HepG2 (cell line): ENCODE data around the gene MADCAM1. TPM values are rescaled to one million over a fixed set of nuclear protein-coding genes. Genes with fewer than 3 reads are reported as not detected.
A peak's percentile ranks its signal among the peaks of the same experiment; 100 is the strongest.

Experiments
- ELK4 ChIP-seq: sonication (generic); formaldehyde crosslinking; IDR thresholded peaks from 2 replicates; pipeline ENCODE4 v1.9.0; 2021; ENCODE audit warnings: missing genetic modification reagents, borderline replicate concordance
- ESRRA ChIP-seq: sonication (generic); formaldehyde crosslinking; IDR thresholded peaks from 2 replicates; pipeline ENCODE4 v1.5.1; 2020; ENCODE audit warnings: mild to moderate bottlenecking, low read depth, missing genetic modification reagents
- HMG20A ChIP-seq: IDR thresholded peaks from 2 replicates; pipeline ENCODE4 v1.6.1; 2016; ENCODE audit warnings: borderline replicate concordance
- KAT2B ChIP-seq: fragments of 150-350 bp; IDR thresholded peaks from 2 replicates; pipeline ENCODE4 v1.6.1; 2014; ENCODE audit warnings: low read depth, low read length, borderline replicate concordance
- MTF1 ChIP-seq: sonication (generic); formaldehyde crosslinking; IDR thresholded peaks from 2 replicates; pipeline ENCODE4 v1.5.0; 2020; ENCODE audit warnings: missing genetic modification reagents
- NR2C2 ChIP-seq: sonication (generic); formaldehyde crosslinking; IDR thresholded peaks from 2 replicates; pipeline ENCODE4 v1.4.0; 2020; ENCODE audit warnings: missing genetic modification reagents, mild to moderate bottlenecking, moderate library complexity, borderline replicate concordance
- PHF20 ChIP-seq: sonication (generic); formaldehyde crosslinking; IDR thresholded peaks from 2 replicates; pipeline ENCODE4 v1.5.0; 2020; ENCODE audit warnings: mild to moderate bottlenecking, missing genetic modification reagents
- RARG ChIP-seq: sonication (generic); formaldehyde crosslinking; IDR thresholded peaks from 2 replicates; pipeline ENCODE4 v1.4.0; 2020; ENCODE audit warnings: low read depth, mild to moderate bottlenecking, missing genetic modification reagents
- SOX5 ChIP-seq: IDR thresholded peaks from 2 replicates; pipeline ENCODE4 v1.6.1; 2016; ENCODE audit warnings: borderline replicate concordance
- SPEN ChIP-seq: sonication (generic); formaldehyde crosslinking; IDR thresholded peaks from 2 replicates; pipeline ENCODE4 v1.5.1; 2020; ENCODE audit warnings: low read depth, mild to moderate bottlenecking, missing genetic modification reagents
- STAG1 ChIP-seq: sonication (generic); formaldehyde crosslinking; IDR thresholded peaks from 2 replicates; pipeline ENCODE4 v1.4.0; 2020; ENCODE audit warnings: missing genetic modification reagents
- TBX3 ChIP-seq: fragments of 450-650 bp; IDR thresholded peaks from 2 replicates; pipeline ENCODE4 v1.6.1; 2017; ENCODE audit warnings: antibody characterized with exemption, mild to moderate bottlenecking, inconsistent platforms, borderline replicate concordance
- TCF7 ChIP-seq: sonication (generic); IDR thresholded peaks from 2 replicates; pipeline ENCODE4 v1.6.1; 2016; ENCODE audit warnings: antibody characterized with exemption, low read depth
- TMF1 ChIP-seq: sonication (generic); formaldehyde crosslinking; IDR thresholded peaks from 2 replicates; pipeline ENCODE4 v1.8.1; 2022; ENCODE audit warnings: low read depth, missing genetic modification reagents
- ZBTB8A ChIP-seq: sonication (generic); formaldehyde crosslinking; IDR thresholded peaks from 2 replicates; pipeline ENCODE4 v1.4.0; 2020; ENCODE audit warnings: mild to moderate bottlenecking, low read depth, missing genetic modification reagents, borderline replicate concordance
- ZGPAT ChIP-seq: IDR thresholded peaks from 2 replicates; pipeline ENCODE4 v1.6.1; 2016; ENCODE audit warnings: mild to moderate bottlenecking
- ZNF432 ChIP-seq: sonication (generic); formaldehyde crosslinking; IDR thresholded peaks from 2 replicates; pipeline ENCODE4 v1.5.0; 2020; ENCODE audit warnings: missing genetic modification reagents, mild to moderate bottlenecking, borderline replicate concordance
- ZNF552 ChIP-seq: sonication (generic); formaldehyde crosslinking; IDR thresholded peaks from 2 replicates; pipeline ENCODE4 v1.9.0; 2022; ENCODE audit warnings: missing genetic modification reagents, mild to moderate bottlenecking, borderline replicate concordance
- ZNF644 ChIP-seq: IDR thresholded peaks from 2 replicates; pipeline ENCODE4 v1.6.1; 2016; ENCODE audit warnings: low read depth
- ZNF761 ChIP-seq: sonication (generic); formaldehyde crosslinking; conservative IDR thresholded peaks from 2 replicates; pipeline ENCODE4 v1.4.0; 2020; ENCODE audit warnings: mild to moderate bottlenecking, missing genetic modification reagents
- ZNF773 ChIP-seq: sonication (generic); formaldehyde crosslinking; IDR thresholded peaks from 2 replicates; pipeline ENCODE4 v1.4.0; 2020; ENCODE audit warnings: missing genetic modification reagents, borderline replicate concordance
- ZNF776 ChIP-seq: sonication (generic); formaldehyde crosslinking; IDR thresholded peaks from 2 replicates; pipeline ENCODE4 v1.4.0; 2020; ENCODE audit warnings: mild to moderate bottlenecking, missing genetic modification reagents
- ZZZ3 ChIP-seq: sonication (generic); formaldehyde crosslinking; IDR thresholded peaks from 2 replicates; pipeline ENCODE4 v1.4.0; 2020; ENCODE audit warnings: missing genetic modification reagents, mild to moderate bottlenecking, borderline replicate concordance
- polyA plus RNA-seq, 8 experiments: library from polyadenylated mRNA; depleted of rRNA in 3 of 8; stranded (reverse) in 7 of 8; unstranded in 1 of 8; fragments of >200 nt; fragmentation: Illumina TruSeq in 4 of 8; extraction: Trizol in 4 of 8; gene quantifications; 2 replicates each; pipeline versions ENCODE4 v1.2.1 to v1.2.3, GENCODE V29; 2011 to 2016; ENCODE audit warnings: low read depth in 4 of 8, missing spikeins in 1 of 8, mixed read lengths in 1 of 8; ENCODE audit not compliant: insufficient read depth in 1 of 8
- total RNA-seq, 5 experiments: library from RNA; depleted of rRNA; stranded (reverse); fragments of >200 nt; fragmentation: Illumina TruSeq; extraction: Trizol; gene quantifications; 2 replicates each; pipeline ENCODE4 v1.2.3, GENCODE V29; 2016; ENCODE audit warnings: low read depth in 1 of 5
- TF ChIP-seq, protein P1 (sequence below): sonication (generic); formaldehyde crosslinking; IDR thresholded peaks from 2 replicates; pipeline ENCODE4 v1.4.0; 2020; ENCODE audit warnings: missing genetic modification reagents

The MADCAM1 gene
- total and polyA plus RNA-seq, 2 of the 13 experiments (the other 11 are each of a cell fraction or from before 2014, with no cell fraction given): 0.29 to 0.33 TPM

GRCh38 chr19:485583-486236 is 10.6 kb upstream of the MADCAM1 start (continued):
- TF ChIP-seq KAT2B: no peak
- TF ChIP-seq, protein P1, sequence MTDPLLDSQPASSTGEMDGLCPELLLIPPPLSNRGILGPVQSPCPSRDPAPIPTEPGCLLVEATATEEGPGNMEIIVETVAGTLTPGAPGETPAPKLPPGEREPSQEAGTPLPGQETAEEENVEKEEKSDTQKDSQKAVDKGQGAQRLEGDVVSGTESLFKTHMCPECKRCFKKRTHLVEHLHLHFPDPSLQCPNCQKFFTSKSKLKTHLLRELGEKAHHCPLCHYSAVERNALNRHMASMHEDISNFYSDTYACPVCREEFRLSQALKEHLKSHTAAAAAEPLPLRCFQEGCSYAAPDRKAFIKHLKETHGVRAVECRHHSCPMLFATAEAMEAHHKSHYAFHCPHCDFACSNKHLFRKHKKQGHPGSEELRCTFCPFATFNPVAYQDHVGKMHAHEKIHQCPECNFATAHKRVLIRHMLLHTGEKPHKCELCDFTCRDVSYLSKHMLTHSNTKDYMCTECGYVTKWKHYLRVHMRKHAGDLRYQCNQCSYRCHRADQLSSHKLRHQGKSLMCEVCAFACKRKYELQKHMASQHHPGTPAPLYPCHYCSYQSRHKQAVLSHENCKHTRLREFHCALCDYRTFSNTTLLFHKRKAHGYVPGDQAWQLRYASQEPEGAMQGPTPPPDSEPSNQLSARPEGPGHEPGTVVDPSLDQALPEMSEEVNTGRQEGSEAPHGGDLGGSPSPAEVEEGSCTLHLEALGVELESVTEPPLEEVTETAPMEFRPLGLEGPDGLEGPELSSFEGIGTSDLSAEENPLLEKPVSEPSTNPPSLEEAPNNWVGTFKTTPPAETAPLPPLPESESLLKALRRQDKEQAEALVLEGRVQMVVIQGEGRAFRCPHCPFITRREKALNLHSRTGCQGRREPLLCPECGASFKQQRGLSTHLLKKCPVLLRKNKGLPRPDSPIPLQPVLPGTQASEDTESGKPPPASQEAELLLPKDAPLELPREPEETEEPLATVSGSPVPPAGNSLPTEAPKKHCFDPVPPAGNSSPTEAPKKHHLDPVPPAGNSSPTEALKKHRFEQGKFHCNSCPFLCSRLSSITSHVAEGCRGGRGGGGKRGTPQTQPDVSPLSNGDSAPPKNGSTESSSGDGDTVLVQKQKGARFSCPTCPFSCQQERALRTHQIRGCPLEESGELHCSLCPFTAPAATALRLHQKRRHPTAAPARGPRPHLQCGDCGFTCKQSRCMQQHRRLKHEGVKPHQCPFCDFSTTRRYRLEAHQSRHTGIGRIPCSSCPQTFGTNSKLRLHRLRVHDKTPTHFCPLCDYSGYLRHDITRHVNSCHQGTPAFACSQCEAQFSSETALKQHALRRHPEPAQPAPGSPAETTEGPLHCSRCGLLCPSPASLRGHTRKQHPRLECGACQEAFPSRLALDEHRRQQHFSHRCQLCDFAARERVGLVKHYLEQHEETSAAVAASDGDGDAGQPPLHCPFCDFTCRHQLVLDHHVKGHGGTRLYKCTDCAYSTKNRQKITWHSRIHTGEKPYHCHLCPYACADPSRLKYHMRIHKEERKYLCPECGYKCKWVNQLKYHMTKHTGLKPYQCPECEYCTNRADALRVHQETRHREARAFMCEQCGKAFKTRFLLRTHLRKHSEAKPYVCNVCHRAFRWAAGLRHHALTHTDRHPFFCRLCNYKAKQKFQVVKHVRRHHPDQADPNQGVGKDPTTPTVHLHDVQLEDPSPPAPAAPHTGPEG: no peak
- no peak; the same call in 1 of the 2 replicates for TF ChIP-seq NR2C2 (CRISPR knock-in tag)
- TF ChIP-seq ZNF644: no peak
- no peak for TF ChIP-seq ZNF432
- no peak for TF ChIP-seq TBX3
- no peak for TF ChIP-seq ZGPAT (CRISPR knock-in tag)
- TF ChIP-seq ZNF776 (CRISPR knock-in tag): 0 out of 2 replicates have a peak, but pooled peaks have one; percentile 38
- no peak for TF ChIP-seq SPEN (CRISPR knock-in tag)
- TF ChIP-seq STAG1 (CRISPR knock-in tag): no peak
- TF ChIP-seq SOX5 (CRISPR knock-in tag): peak; percentile 92
- no peak for TF ChIP-seq ESRRA (CRISPR knock-in tag)
- TF ChIP-seq TCF7: no peak
- TF ChIP-seq ZNF761 (CRISPR knock-in tag): no peak
- no peak for TF ChIP-seq HMG20A
- TF ChIP-seq MTF1 (CRISPR knock-in tag): no peak
- TF ChIP-seq ZZZ3 (CRISPR knock-in tag): no peak
- TF ChIP-seq ZNF773 (CRISPR knock-in tag): no peak
- no peak for TF ChIP-seq ZBTB8A (CRISPR knock-in tag)
- TF ChIP-seq ZNF552: no peak
- no peak for TF ChIP-seq RARG
- TF ChIP-seq ELK4 (CRISPR knock-in tag): no peak
- no peak for TF ChIP-seq PHF20 (CRISPR knock-in tag)
- TF ChIP-seq TMF1 (CRISPR knock-in tag): no peak
